ENCODE data around the gene EYA4.
"Not testable (repeated sequence)": the region's sequence is repeated elsewhere in the genome, so short reads cannot be mapped to it uniquely, and the experiment has no call there.

EYA4 gene

GRCh38 chr6:133396984-133397348 lies 155.8 kb downstream of the EYA4 start:
- DNase-seq (ENCODE audit: low spot score), result no peak

DNA sequence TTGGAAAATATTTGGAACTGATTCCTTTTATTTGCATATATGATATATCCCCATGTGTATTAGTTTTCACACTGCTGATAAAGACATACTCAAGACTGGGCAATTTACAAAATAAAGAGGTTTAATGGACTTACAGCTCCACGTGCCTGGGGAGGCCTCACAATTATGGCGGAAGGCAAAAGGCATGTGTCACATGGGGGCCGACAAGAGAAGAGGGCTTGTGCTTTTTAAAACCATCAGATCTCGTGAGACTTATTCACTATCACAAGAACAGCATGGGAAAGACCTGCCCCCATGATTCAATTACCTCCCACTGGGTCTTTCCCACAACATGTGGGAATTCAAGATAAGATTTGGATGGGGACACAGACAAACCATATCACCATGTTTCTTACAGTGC lies 156.4 kb downstream of the EYA4 start:
- not testable (repeated sequence) for DNase-seq (ENCODE audit: low spot score); FAIRE-seq

More at GRCh38 chr6:133396984-133397348, 155.8 kb downstream of the EYA4 start:
- FAIRE-seq, result no peak

DNA sequence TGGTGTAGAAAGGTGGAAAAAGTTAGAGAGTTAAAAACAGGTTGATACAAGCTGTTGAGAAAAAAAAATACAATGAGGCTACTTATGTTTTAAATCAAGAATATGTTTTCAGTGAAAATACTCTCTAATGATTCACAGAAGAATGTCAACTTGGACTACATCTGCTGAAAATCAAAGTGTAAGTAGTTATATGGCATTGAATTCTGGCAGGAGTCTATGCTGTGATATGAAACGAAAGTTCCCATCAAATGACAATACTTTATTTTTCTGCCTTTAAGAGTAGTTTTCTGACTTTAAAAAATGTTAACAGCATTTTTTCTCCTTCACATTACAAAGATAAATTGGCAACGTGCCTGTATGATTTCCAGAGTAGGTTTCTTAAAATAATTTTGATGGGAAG lies 158.3 kb downstream of the EYA4 start:
- FAIRE-seq, result no peak
- DNase-seq (ENCODE audit: low spot score), result no peak

- no peak for FAIRE-seq
Measured at GRCh38 chr6:133404151-133404550, 163.0 kb downstream of the EYA4 start.

DNA sequence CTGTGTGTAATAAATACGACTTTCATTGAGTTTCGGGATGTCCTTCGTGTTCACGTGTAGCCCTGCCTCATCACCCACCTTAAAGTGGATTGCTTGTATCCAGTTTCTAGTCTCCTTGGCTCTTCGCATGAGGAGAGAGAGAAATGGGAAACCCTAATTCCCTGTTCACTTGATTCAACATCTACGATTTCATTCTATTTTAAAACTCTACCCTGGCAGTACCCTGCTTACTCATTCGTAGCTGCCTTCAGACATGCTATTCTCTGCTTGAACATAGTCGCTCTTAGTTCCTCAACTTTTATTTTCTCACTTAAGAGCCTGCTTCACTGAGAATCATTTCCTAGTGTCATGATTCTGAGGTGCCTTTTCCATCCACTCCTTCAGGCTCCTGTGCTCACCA lies 163.6 kb downstream of the EYA4 start:
- DNase-seq (ENCODE audit: low spot score) (no peak), FAIRE-seq (no peak)

More at GRCh38 chr6:133404151-133404550, 163.0 kb downstream of the EYA4 start:
- no peak for DNase-seq (ENCODE audit: low spot score)

DNA sequence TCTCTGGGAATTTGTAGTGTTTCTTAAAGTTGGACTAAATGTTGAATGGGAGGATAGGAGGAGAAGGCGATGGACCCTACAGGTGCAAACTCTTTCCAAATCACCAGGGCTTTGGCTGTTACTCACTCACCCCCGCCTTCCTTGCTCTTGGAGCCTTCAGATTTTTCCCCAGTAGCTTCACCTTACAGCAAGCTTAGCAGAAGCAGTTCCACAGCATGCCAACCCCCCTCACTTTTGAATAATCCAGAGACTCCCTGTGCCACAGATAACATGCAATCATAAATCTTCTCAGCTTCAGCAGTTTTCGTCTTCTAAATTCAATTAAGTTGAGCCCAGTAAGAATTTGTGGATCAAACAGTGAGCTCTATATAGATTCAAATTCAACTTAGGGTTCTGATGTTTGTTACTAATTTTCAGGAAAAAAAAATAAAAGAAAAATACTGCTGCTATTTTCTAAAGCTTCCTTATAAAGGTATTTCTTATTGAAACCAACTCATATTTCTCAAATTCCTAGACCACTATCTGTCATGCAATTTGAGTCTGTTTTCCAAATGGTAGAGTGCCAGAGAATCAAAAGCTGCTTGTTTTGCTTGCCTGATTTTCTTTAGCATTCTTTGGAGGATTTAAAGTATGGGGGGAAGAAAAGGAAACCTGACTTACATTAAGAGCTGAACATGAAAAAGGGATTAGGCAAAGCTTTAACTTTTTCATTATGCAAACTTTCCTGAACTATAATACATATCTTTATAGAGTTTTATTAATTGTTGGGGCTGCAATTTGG lies 166.4 kb downstream of the EYA4 start:
- FAIRE-seq (no peak), DNase-seq (ENCODE audit: low spot score) (no peak)

DNA sequence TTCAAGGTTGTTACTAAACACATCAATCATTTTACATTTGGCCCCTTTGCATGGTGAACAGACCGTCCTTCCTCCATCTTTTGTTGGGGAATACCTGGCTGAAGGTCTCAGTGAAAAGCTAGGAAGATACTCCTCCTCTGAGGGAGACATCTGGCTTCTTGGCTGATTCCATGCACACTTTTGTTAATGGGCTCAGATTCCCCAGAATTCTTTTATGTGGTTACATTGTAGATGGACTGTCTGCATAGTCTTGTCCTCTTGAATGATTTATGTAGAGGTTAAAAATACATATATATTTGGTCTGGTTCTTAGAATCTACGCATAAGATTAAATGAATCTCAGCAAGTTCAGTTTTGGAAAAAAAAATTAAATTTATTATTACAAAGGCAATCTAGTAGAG lies 167.0 kb downstream of the EYA4 start:
- no peak for FAIRE-seq
- DNase-seq (ENCODE audit: low spot score), result no peak

- DNase-seq (ENCODE audit: low spot score), result no peak
- no peak for FAIRE-seq
Measured at GRCh38 chr6:133408543-133408942, 167.4 kb downstream of the EYA4 start.

DNA sequence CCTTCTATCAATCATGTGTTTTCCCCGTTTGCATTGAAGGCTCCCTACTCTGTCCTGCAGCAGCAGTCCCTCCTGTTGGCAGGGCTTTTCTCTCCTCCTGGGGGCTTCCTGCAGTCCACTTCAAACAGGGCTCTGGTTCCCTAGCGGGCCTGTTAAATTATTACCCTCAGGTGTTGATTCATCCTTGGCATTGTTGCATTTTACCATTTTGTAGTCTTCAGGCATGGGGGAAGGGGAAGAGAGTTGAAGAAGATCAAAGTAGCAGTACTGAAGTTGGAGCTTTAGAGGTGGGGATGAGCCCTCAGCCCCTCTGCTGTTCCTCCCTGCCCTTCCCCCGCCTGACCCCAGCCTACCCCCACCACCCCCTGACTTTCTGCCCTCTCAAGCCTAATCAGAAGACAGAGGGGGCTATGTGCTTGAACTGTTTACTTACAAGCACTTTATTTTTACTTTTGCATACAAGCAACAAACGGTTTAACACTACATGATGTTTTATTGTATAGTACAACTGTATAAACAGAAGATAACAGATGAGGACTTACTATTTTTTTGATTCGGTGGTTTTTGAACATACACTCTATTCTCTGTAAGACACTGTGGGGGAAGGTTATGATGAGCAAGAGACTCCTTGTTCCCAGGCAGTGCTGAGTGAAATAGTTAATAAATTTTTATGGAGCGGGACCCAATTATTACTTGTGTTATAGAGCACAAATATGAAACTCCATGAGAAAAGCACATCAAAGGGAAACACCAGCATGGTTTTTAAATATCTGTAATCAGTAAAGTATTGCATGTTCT lies 169.7 kb downstream of the EYA4 start:
- DNase-seq (ENCODE audit: low spot score) (no peak), FAIRE-seq (no peak)

DNA sequence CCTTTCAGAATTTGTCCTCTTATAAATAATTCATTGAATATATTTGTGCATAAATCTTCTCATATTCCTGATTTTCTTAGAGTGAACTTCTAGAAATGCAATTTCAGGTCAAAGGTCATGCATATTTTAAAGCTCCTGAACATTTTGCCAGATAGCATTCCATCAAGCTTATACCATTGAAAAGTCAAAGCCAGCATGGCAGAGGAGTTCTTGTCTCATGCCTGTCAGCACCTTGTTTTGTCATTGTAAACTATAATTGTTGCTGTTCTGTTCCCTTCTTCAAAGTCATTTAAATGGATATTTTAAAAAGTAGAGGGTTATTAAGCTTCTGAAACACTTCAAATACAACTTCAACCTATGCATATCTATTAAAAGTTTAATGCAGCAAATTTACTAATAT lies 170.6 kb downstream of the EYA4 start:
- no peak for DNase-seq (ENCODE audit: low spot score)
- FAIRE-seq, result no peak

DNA sequence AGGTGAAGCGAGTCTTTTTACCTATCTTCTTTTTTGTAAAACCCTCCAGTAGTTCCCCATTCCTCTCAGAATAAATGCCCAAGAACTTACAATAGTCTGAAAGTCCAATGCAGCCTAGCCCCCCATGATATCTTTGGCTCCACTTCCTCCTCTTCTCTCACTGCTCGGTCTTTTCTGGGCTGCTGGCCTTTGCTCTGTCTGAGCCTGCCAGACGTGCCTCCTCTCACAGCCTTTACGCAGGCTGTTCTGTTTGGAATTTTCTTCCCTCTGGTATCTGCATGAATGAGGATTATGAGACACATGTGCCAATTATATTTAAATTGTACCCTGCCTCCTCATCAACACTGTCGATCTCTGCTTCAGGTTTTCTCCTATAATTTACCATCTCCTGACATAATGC lies 174.1 kb downstream of the EYA4 start:
- DNase-seq (ENCODE audit: low spot score), result no peak
- FAIRE-seq, result no peak

GRCh38 chr6:133418108-133418507 lies 177.0 kb downstream of the EYA4 start:
- DNase-seq (ENCODE audit: low spot score), result no peak
- FAIRE-seq, result no peak

GRCh38 chr6:133423242-133423641 lies 182.1 kb downstream of the EYA4 start:
- DNase-seq (ENCODE audit: low spot score) (no peak), FAIRE-seq (no peak)

DNA sequence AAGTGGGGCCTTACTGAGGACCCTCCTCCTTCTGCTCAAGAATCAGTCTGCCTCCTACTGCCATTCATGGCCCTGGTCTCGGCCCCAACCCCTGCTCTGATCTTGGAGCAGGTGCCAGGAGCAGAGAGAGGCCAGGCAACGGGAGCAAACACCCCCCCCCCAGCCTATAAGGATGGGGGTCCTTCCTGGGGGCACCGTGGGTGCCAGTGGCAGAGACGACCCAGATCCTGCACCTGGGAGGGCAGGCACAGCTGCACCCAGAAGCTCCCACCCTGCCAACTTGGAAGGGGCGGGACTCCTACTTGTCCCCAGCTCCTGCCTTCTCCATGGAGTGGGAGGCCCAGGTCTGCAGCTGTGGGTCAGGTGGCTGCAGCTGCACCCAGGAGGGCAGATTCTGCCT lies 183.2 kb downstream of the EYA4 start:
- DNase-seq (ENCODE audit: low spot score) (no peak), FAIRE-seq (no peak)

- FAIRE-seq (no peak), DNase-seq (ENCODE audit: low spot score) (no peak)
Measured at GRCh38 chr6:133426038-133426437, 184.9 kb downstream of the EYA4 start.

- FAIRE-seq, result no peak
- DNase-seq (ENCODE audit: low spot score), result no peak
Measured at GRCh38 chr6:133428295-133428694, 187.1 kb downstream of the EYA4 start.

GRCh38 chr6:133430530-133430929 lies 189.4 kb downstream of the EYA4 start:
- FAIRE-seq (no peak), DNase-seq (ENCODE audit: low spot score) (no peak)

GRCh38 chr6:133431031-133431430 lies 189.9 kb downstream of the EYA4 start:
- FAIRE-seq, result no peak

GRCh38 chr6:133432021-133432989 lies 191.1 kb downstream of the EYA4 start:
- FAIRE-seq (no peak), DNase-seq (ENCODE audit: low spot score) (no peak)

More at GRCh38 chr6:133431031-133431430, 189.9 kb downstream of the EYA4 start:
- DNase-seq (ENCODE audit: low spot score), result no peak

DNA sequence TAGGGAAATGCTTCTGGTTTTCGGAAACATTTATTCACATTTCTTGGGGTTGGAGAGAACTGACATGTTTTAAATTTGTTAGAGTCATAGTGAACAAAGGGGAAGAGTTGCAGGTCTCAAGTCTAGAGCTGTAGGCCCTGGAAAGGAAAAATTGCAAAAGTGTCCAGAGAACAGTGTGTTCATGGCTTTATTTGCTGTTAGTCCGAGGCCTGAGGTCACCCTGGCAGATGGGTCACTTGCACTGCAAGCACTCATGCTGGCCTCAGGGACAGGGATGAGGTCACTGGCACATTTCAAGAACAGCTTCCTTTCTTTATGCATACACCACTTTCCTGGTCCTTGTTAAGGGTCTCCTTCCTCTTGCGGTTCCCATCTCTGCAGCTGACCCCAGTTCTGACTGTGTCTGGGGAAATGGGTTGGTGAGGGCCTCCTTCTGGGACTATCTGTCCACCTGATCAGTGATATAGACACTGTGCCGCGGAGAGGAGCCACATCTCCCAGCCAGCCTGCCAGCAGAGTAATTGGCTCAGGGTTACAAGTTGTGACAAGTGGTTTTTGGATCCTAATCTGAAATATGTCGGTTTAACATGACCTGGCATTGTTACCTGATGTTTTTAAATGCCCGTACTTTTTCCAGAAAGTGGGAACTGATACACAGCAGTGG lies 194.0 kb downstream of the EYA4 start:
- DNase-seq (ENCODE audit: low spot score) (no peak), FAIRE-seq (no peak)

DNA sequence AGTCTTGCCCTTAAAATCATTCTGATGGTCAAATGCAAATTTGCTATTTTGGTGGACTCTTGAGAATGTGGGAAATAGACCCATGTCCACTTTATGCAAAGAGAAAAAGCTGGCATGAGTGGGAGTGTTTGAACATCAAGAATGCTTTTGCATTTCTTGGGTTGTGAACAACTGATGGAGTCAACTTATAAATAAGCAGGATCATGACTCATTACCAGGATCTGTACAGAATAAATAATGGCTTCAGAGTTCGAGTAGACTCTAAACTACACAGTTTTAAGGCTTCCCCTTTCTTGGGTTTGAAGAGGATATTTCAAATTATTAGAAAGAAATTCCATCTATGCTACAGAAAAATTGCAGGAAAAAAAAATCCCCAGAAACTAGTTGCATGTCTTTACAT lies 195.5 kb downstream of the EYA4 start:
- DNase-seq (ENCODE audit: low spot score) (no peak), FAIRE-seq (no peak)

Measured in urothelium cell line (cell line).